Activated CD4-positive, alpha-beta T cell treated with anti-CD3 and anti-CD28 coated beads, Interleukin-2, amount 10 ng/mL, durations not matched to agents 7 days and 5 days (primary cell): Measurements from ENCODE around the gene DNAAF5. TPM values are rescaled to one million over a fixed set of nuclear protein-coding genes. Genes with fewer than 3 reads are reported as not detected.
A peak's percentile ranks its signal among the peaks of the same experiment; 100 is the strongest.

Experiments
- CTCF ChIA-PET: fragments of 350-600 bp; sonication (Branson Sonifier 250); formaldehyde crosslinking; loops from one replicate; lab custom pipeline; 2021; ENCODE audit warnings: antibody characterized with exemption; lab: Charles Lee
- POLR2A ChIA-PET: fragments of 350-600 bp; sonication (Branson Sonifier 250); formaldehyde crosslinking; loops from one replicate; lab custom pipeline; 2021; ENCODE audit warnings: antibody characterized with exemption; lab: Charles Lee
- DNase-seq: peaks from one replicate; pipeline ENCODE4 v3.0.0-alpha.2; 2020
- H3K27ac Mint-ChIP-seq: one replicate; pipeline ENCODE4 v1.8.0; 2021; ENCODE audit warnings: mild to moderate bottlenecking, moderate library complexity, mixed read lengths
- H3K27me3 Mint-ChIP-seq: one replicate; pipeline ENCODE4 v1.8.0; 2021; ENCODE audit warnings: mixed read lengths
- H3K36me3 Mint-ChIP-seq: one replicate; pipeline ENCODE4 v1.8.0; 2021; ENCODE audit warnings: low read depth, mixed read lengths
- H3K4me1 Mint-ChIP-seq: one replicate; pipeline ENCODE4 v1.8.0; 2021; ENCODE audit warnings: mixed read lengths
- H3K4me3 Mint-ChIP-seq: one replicate; pipeline ENCODE4 v1.8.0; 2021; ENCODE audit warnings: mild to moderate bottlenecking, moderate library complexity, mixed read lengths
- H3K9me3 Mint-ChIP-seq: one replicate; pipeline ENCODE4 v1.8.0; 2021; ENCODE audit warnings: mixed read lengths
- total RNA-seq, 2 experiments: library from RNA; stranded (reverse); gene quantifications; one replicate each; pipeline ENCODE4 v1.2.3, GENCODE V29; 2021

The DNAAF5 gene
- total RNA-seq, 2 experiments from 2014 or later, result 21.0 to 23.8 TPM

DNA sequence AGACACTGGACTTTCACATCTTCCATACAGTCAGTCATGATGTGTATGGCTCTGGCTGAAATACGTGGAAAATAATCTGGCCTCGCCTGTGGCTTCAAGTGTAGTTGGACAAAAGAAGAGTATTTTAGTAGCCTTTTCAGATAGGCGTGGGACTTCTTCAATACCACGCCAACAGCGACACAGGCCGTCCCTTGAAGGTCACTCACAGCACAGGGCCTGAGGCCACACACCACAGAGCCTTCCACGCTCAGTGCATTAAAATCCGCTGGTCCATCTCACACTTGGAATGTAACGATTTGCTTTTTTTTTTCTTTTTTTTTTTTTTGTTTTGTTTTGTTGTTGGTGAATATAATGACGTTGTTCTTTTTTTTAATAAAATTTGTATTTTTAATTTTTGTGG lies 54.0 kb downstream of the DNAAF5 start:
- Mint-ChIP-seq H3K27ac (no peak overlapping the region), H3K27me3 (no peaks in the 10 kb centered on the region), H3K4me3 (no peak overlapping the region), H3K36me3 (peaks cover 15% of the 10 kb centered on the region), H3K4me1 (peaks cover 1% of the 10 kb centered on the region), H3K9me3 (no peaks in the 10 kb centered on the region)
- no peak for DNase-seq
- ChIA-PET POLR2A (no interaction called here), CTCF (interaction anchor here (0.6 kb wide), 1 partner anchor 518 kb away, joined by 3 read pairs; no protein-coding TSS in a partner anchor)

DNA sequence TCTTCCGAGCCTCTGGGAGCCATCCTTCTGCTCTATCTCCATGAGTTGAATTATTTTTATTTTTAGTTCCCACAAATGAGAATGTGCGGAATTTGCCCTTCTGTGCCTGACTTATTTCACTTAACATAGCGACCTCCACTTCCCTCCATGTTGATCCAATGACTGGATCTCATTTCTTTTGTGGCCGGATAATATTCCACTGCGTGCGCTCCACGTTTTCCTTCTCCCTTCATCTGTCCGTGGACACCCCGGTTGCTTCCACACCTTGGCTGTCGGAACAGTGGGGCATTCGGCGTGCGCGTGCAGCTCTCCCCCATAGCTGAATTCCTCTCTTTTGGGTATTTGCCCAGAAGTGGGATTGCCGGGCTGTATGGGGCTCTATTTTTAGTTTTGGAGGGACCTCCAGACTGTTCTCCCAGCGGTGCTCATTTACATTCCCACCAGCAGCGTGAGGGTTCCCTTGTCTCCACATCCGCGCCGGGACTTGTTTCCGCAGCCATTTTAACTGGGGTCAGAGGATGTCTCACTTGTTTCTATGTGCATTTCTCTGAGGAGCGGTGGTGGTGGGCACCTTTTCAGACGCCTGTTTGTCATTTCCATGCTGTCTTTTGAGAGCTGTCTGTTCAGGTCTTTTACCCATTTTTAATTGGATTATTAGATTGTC lies 54.8 kb downstream of the DNAAF5 start:
- no peak for DNase-seq
- no peaks in the 10 kb centered on the region for H3K9me3 Mint-ChIP-seq
- CTCF ChIA-PET, result no interaction called here
- H3K4me1 Mint-ChIP-seq, result peaks cover 3% of the 10 kb centered on the region
- H3K27ac Mint-ChIP-seq, result no peak overlapping the region
- no peak overlapping the region for H3K4me3 Mint-ChIP-seq
- POLR2A ChIA-PET, result no interaction called here
- H3K27me3 Mint-ChIP-seq, result no peaks in the 10 kb centered on the region
- peaks cover 15% of the 10 kb centered on the region for H3K36me3 Mint-ChIP-seq

DNA sequence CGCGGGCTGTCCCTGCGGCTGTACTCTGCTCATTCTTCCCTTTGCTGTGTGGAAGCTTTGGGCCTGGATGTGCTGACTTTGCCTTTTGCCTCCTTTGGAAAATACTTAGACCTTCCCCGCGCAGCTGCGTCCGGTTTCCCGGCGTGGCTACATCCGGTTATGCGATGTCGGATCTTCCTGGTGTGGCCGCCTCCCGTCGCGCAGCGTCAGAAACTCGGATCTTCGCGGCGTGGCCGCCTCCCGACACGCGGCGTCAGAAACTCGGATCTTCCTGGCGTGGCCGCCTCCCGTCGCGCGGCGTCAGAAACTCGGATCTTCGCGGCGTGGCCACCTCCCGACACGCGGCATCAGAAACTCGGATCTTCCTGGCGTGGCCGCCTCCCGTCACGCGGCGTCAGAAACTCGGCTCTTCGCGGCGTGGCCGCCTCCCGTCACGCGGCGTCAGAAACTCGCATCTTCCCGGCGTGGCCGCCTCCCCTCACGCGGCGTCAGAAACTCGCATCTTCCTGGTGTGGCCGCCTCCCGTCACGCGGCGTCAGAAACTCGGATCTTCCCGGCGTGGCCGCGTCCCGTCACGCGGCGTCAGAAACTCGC lies 55.5 kb downstream of the DNAAF5 start:
- Mint-ChIP-seq H3K27me3 (no peaks in the 10 kb centered on the region), H3K27ac (no peak overlapping the region), H3K36me3 (peaks cover 15% of the 10 kb centered on the region), H3K4me1 (peaks cover 3% of the 10 kb centered on the region), H3K9me3 (no peaks in the 10 kb centered on the region), H3K4me3 (no peak overlapping the region)
- no peak for DNase-seq
- CTCF ChIA-PET, result no interaction called here
- POLR2A ChIA-PET, result no interaction called here

DNA sequence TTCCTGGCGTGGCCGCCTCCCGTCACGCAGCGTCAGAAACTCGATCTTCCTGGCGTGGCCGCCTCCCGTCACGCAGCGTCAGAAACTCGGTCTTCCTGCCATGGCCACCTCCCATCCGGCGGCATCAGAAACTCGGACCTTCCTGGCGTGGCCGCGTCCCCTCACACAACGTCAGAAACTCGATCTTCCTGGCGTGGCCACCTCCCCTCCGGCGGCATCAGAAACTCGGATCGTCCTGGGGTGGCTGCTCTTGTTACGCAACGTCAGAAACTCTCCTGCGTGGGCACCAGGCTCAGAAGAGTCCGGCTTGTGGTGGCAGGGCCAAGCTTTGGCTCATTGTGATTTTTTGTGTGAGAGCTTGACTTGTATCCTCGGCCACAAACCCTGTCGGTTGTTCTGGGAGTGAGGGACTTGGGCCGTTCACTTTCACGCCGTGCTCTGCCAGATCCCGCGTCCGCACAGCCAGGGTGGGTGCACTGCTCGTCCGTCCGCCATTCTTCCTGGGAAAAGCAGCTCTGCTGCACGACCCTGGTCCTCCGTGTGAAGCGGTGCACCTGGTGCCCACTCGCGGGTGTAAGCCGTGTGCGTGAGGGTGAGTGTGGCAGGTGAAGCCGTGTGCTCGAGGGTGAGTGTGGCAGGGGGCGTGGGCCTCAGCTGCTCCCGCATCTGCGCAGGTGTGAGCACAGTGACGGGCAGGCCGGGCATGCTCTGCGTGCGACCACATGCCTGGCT lies 56.4 kb downstream of the DNAAF5 start:
- no peak overlapping the region for H3K4me3 Mint-ChIP-seq
- peaks cover 15% of the 10 kb centered on the region for H3K36me3 Mint-ChIP-seq
- POLR2A ChIA-PET, result no interaction called here
- H3K27me3 Mint-ChIP-seq, result no peaks in the 10 kb centered on the region
- CTCF ChIA-PET, result interaction anchor here (1.2 kb wide), 1 partner anchor 16 kb away, joined by 3 read pairs; no protein-coding TSS in a partner anchor
- H3K9me3 Mint-ChIP-seq, result no peaks in the 10 kb centered on the region
- H3K4me1 Mint-ChIP-seq, result peaks cover 3% of the 10 kb centered on the region
- no peak overlapping the region for H3K27ac Mint-ChIP-seq
- no peak for DNase-seq

DNA sequence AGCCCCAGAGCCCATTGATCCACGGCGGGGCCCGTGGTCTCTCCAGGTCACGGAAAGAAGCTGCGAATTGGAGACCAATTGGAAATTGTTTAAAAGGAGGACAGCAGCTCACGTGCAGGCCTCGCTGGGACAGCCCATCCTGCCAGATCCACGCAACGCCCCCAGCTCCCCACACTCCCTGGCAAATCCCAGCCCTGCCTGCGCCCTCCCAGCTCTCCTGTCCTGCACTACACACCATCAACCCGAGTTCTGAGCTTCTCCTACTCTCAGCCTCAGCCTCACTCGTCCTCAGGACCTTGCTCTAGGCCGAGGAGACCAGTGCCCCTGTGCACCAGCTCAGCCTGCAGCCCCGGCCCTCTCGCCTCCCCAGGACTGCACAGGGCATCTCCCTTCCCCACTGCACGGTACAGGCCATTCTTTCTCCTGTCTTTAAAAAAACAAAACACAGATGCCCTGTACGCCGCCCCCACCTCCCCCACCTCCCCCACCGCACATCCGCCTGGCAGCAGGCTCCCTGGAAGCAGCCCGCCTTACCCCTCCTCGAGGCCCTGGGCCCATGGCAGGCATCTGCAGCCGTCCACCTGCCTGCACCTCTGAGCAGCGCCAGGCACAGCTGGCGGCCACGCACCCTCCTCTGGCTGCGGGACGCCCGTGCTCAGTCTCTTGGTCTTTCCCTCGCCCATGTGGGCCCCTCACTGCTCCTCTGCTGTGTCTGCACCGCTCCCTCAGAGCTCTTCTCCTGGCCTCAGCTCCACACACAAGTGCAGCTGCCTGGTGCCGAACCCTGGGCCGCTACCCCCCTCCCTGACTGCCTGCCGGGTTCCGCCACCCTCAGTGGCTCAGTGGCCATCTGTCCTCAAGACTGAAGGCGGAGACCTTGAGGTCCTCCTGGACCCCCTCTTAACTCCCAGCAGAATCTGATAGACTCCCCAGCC lies 57.3 kb downstream of the DNAAF5 start:
- no peak for DNase-seq
- H3K4me1 Mint-ChIP-seq, result peaks cover 3% of the 10 kb centered on the region
- ChIA-PET POLR2A (no interaction called here), CTCF (interaction anchor here (0.5 to 1.2 kb wide), 3 partner anchors 16 to 451 kb away, joined by 3 to 8 read pairs (median 3); no protein-coding TSS in a partner anchor)
- no peaks in the 10 kb centered on the region for H3K27me3 Mint-ChIP-seq
- H3K27ac Mint-ChIP-seq, result no peak overlapping the region
- peaks cover 2% of the 10 kb centered on the region for H3K9me3 Mint-ChIP-seq
- no peak overlapping the region for H3K4me3 Mint-ChIP-seq
- peaks cover 18% of the 10 kb centered on the region for H3K36me3 Mint-ChIP-seq

DNA sequence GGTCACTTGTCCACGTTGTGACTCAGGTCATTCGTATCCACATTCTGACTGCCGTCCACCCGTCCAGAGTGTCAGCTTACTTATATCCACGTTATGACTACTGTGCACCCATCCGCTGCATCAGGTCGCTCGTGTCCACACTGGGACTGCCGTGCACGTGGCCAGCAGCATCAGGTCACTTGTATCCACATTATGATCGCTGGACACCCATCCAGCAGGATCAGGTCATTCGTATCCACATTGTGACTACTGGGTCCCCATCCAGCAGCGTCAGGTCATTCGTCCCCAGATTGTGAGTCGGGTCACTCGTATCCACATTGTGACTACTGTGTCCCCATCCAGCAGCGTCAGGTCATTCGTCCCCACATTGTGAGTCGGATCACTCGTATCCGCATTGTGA lies 58.5 kb downstream of the DNAAF5 start:
- POLR2A ChIA-PET, result no interaction called here
- peaks cover 3% of the 10 kb centered on the region for H3K4me1 Mint-ChIP-seq

DNA sequence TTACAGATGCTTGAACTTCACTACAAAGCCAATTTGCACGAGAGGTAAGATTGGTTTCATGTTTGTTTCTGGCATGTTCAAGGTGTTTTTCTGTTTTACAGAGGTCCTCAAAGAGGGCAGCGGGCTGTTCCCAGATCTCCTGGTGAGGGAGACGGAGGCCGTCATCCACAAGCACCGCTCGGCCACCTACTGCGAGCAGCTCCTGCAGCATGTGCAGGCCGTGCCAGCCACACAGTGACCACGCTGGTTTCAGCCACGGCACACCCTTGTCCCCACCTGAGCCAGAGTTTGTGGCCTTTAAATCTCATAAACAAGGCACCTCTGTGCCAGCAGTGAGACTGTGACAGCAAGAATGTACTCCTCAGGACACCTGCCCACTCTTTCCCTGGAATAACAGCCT lies 58.9 kb downstream of the DNAAF5 start:
- Mint-ChIP-seq H3K27me3 (no peaks in the 10 kb centered on the region), H3K9me3 (peaks cover 7% of the 10 kb centered on the region), H3K4me3 (no peak overlapping the region), H3K4me1 (peaks cover 3% of the 10 kb centered on the region), H3K36me3 (peaks cover 23% of the 10 kb centered on the region), H3K27ac (no peak overlapping the region)
- POLR2A ChIA-PET, result no interaction called here
- CTCF ChIA-PET, result no interaction called here
- DNase-seq, result no peak

More for the DNA sequence above, 58.5 kb downstream of the DNAAF5 start:
- no peak overlapping the region for H3K27ac Mint-ChIP-seq
- H3K9me3 Mint-ChIP-seq, result peaks cover 7% of the 10 kb centered on the region
- no peaks in the 10 kb centered on the region for H3K27me3 Mint-ChIP-seq
- H3K4me3 Mint-ChIP-seq, result no peak overlapping the region
- H3K36me3 Mint-ChIP-seq, result peaks cover 23% of the 10 kb centered on the region
- CTCF ChIA-PET, result no interaction called here
- DNase-seq, result no peak

DNA sequence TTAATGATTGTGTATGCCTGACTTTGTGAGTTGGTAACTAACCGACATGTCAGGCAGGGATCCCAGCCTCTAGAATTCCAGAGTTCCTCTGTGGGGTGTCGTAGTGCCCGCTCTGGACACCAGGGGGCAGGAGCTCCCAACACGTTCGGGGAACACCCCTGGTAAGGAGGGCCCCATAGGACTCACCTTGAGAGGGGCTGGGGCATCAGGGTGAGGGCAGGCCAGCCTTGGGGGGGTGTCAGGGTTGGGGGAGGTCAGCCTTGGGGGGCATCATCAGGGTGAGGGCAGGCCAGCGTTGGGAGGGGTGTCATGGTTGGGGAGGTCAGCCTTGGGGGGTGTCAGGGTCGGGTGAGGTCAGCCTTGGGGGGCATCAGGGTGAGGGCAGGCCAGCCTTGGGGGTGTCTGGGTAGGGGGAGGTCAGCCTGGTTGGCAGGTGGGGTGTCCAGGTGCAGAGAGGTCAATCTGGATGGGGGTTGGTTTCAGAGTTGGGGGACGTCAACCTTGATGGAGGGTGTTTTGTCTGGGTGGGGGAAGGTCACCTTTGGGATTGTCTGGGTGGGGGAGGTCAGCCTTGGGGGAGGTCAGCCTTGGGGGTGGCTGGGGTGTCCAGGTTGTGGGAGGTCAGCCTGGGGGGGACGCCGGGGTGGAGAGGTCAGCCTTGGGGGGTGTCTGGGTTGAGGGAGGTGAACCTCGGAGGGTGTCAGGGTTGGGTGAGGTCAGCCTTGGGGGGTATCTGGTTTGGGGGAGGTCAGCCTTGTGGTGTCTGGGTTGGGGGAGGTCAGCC lies 60.2 kb downstream of the DNAAF5 start:
- peaks cover 7% of the 10 kb centered on the region for H3K9me3 Mint-ChIP-seq
- peak; percentile 71 for DNase-seq
- no peak overlapping the region for H3K4me3 Mint-ChIP-seq
- peaks cover 22% of the 10 kb centered on the region for H3K36me3 Mint-ChIP-seq
- no peaks in the 10 kb centered on the region for H3K27me3 Mint-ChIP-seq
- CTCF ChIA-PET, result interaction anchor here (0.6 to 1.5 kb wide), 6 partner anchors 10 to 537 kb away, joined by 3 to 7 read pairs (median 3); no protein-coding TSS in a partner anchor
- peaks cover 3% of the 10 kb centered on the region for H3K4me1 Mint-ChIP-seq
- POLR2A ChIA-PET, result no interaction called here
- H3K27ac Mint-ChIP-seq, result no peak overlapping the region

DNA sequence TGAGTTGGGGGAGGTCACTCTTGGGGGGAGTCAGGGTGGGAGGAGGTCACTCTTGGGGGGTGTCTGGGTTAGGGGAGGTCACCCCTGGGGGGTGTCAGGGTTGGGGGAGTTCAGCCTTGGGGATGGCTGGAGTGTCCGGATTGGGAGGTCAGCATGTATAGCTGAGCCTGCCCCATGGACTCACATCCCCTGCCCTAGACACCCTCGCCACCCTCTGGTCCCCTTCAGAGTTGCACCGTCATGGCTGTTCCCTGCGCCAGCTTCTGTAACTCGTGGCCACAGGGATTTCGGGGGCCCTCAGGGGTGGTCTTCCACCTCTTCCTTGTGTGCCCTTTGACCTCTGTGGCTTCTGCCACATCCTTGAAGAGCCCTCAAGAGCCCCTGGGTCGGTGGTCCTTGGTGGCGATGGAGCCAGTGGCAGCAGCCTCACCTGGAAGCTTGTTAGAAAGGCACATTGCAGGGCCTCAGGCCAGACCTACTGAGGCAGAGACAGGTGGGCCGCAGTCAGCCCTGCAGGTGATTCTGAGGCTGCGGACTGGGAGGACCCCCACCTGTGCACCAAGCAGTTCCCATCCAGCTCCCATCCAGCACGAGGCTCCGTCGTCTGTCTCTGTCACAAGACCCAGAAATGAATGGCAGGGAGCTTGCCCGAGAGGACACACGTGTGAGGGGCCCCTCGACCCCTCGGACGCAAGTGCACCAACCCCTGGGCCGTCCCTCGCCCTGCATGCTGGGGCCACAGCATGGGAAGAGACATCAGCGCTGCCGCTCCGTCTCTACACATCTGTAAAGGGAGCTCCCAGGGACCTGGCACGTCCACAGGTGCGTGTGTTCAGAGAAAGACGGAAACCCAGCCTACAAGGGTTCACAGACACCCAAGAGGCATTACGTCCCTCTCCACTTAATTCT lies 61.1 kb downstream of the DNAAF5 start:
- H3K4me3 Mint-ChIP-seq, result no peak overlapping the region
- peaks cover 7% of the 10 kb centered on the region for H3K9me3 Mint-ChIP-seq
- CTCF ChIA-PET, result interaction anchor here (1.2 to 1.5 kb wide), 3 partner anchors 86 to 461 kb away, joined by 3 to 7 read pairs (median 3); no protein-coding TSS in a partner anchor
- no peak overlapping the region for H3K27ac Mint-ChIP-seq
- peaks cover 3% of the 10 kb centered on the region for H3K4me1 Mint-ChIP-seq
- POLR2A ChIA-PET, result no interaction called here
- H3K27me3 Mint-ChIP-seq, result no peaks in the 10 kb centered on the region
- no peak for DNase-seq
- H3K36me3 Mint-ChIP-seq, result peaks cover 17% of the 10 kb centered on the region

DNA sequence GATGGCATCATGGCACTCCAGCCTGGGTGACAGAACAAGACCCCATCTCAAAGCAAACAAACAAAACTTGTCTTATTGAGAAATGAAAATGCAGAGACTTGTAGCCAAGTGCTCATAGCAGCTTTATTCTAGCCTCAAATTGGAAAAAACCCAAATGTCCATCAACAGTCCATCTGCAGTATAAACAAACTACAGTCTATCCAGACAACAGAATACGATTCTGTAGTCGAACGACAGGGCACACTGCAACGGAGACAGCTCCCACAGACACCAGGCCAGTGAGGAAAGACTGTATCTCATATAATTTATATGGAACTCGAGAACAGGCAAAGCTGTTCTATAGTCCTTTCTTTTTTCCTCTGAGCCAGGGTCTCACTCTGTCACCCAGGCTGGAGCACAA lies 65.0 kb downstream of the DNAAF5 start:
- no peak overlapping the region for H3K4me3 Mint-ChIP-seq
- H3K9me3 Mint-ChIP-seq, result peaks cover 7% of the 10 kb centered on the region
- no peaks in the 10 kb centered on the region for H3K4me1 Mint-ChIP-seq
- POLR2A ChIA-PET, result no interaction called here
- CTCF ChIA-PET, result interaction anchor here (3.0 kb wide), 1 partner anchor 81 kb away, joined by 17 read pairs; no protein-coding TSS in a partner anchor
- no peak for DNase-seq
- no peak overlapping the region for H3K27ac Mint-ChIP-seq
- H3K27me3 Mint-ChIP-seq, result no peaks in the 10 kb centered on the region
- peaks cover 9% of the 10 kb centered on the region for H3K36me3 Mint-ChIP-seq

DNA sequence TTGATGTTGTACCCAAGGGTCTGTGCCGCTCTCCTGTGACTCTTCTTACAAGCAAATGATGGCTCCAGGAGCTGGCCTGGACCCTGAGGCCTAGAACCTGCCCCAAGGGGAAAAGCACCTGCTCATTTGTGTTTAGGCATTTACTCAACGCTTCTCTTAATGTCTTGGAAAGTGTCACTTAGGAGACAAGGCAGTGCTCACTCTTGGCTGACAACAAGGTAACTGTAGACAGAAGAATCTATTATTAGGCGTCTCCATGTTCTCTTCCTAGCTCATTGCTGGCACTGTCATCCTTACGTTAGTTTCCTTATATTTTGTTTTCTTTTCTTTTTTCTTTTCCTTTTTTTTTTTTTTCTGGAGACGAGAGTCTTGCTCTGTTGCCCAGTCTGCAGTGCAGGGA lies 67.7 kb downstream of the DNAAF5 start:
- POLR2A ChIA-PET, result no interaction called here
- Mint-ChIP-seq H3K9me3 (peaks cover 3% of the 10 kb centered on the region), H3K27me3 (no peaks in the 10 kb centered on the region), H3K4me3 (no peak overlapping the region), H3K36me3 (peaks cover 3% of the 10 kb centered on the region), H3K27ac (no peak overlapping the region), H3K4me1 (no peaks in the 10 kb centered on the region)
- CTCF ChIA-PET, result interaction anchor here (0.6 to 0.7 kb wide), 2 partner anchors 30 to 77 kb away, joined by 3 read pairs; no protein-coding TSS in a partner anchor
- no peak for DNase-seq
